Caco-2 (cell line): ENCODE results near the gene MEST. TPM values are rescaled to one million over a fixed set of nuclear protein-coding genes. Genes with fewer than 3 reads are reported as not detected.
A peak's percentile ranks its signal among the peaks of the same experiment; 100 is the strongest.

ENCODE experiments used
- BruUV-seq: library from RNA; stranded (reverse); fragments of 400-500 nt; replicated peaks from 2 replicates; lab custom pipeline; 2021; lab: Mats Ljungman, UMichigan
- CTCF ChIA-PET: fragments of 300-600 bp; sonication (Branson Sonifier 250); formaldehyde crosslinking; loops from one replicate; lab custom pipeline; 2022; ENCODE audit warnings: antibody characterized with exemption; lab: Charles Lee
- POLR2A ChIA-PET: fragments of 300-600 bp; sonication (Branson Sonifier 250); formaldehyde crosslinking; loops from one replicate; lab custom pipeline; 2022; ENCODE audit warnings: antibody characterized with exemption; lab: Charles Lee
- DNase-seq, 2 experiments: peaks; one replicate each; pipeline versions ENCODE4 v3.0.0 to v3.0.0-alpha.2; 2020 to 2022
- H3K27me3 ChIP-seq: replicated peaks from 2 replicates; pipeline ENCODE4 v1.6.0; 2011; ENCODE audit warnings: low read length; ENCODE audit not compliant: control insufficient read depth, insufficient read depth
- H3K36me3 ChIP-seq: 2 replicates; pipeline ENCODE4 v1.5.1; 2011; ENCODE audit warnings: low read length; ENCODE audit not compliant: control insufficient read depth, insufficient read depth
- H3K4me1 ChIP-seq: fragments of 250-450 bp; sonication (Bioruptor Pico); 2 replicates; pipeline ENCODE4 v1.5.1; 2020; ENCODE audit warnings: mild to moderate bottlenecking
- H3K4me3 ChIP-seq: 2 replicates; pipeline ENCODE4 v1.5.1; 2011; ENCODE audit warnings: low read depth, mild to moderate bottlenecking, control low read depth, low read length
- H3K9me3 ChIP-seq: fragments of 250-450 bp; sonication (Bioruptor Pico); 2 replicates; pipeline ENCODE4 v1.5.1; 2020; ENCODE audit warnings: mild to moderate bottlenecking, moderate library complexity
- H3K27ac Mint-ChIP-seq: one replicate; pipeline ENCODE4 v1.8.0; 2022; ENCODE audit warnings: mixed read lengths; ENCODE audit not compliant: unreplicated experiment
- H3K27me3 Mint-ChIP-seq: one replicate; pipeline ENCODE4 v1.8.0; 2022; ENCODE audit warnings: mixed read lengths; ENCODE audit not compliant: insufficient read depth, unreplicated experiment
- H3K36me3 Mint-ChIP-seq: one replicate; pipeline ENCODE4 v1.8.0; 2022; ENCODE audit warnings: mild to moderate bottlenecking, mixed read lengths; ENCODE audit not compliant: insufficient read depth, unreplicated experiment
- H3K4me1 Mint-ChIP-seq: one replicate; pipeline ENCODE4 v1.8.0; 2022; ENCODE audit warnings: low read depth, mixed read lengths; ENCODE audit not compliant: unreplicated experiment
- H3K4me3 Mint-ChIP-seq: one replicate; pipeline ENCODE4 v1.8.0; 2022; ENCODE audit warnings: mild to moderate bottlenecking, moderate library complexity, mixed read lengths; ENCODE audit not compliant: unreplicated experiment
- H3K9me3 Mint-ChIP-seq: one replicate; pipeline ENCODE4 v1.8.0; 2022; ENCODE audit warnings: mixed read lengths; ENCODE audit not compliant: unreplicated experiment
- CTCF ChIP-seq, 2 experiments: fragments of 200-600 bp in 1 of 2; IDR thresholded peaks; 1 replicate in 1 of 2; 2 replicates in 1 of 2; pipeline versions ENCODE4 v1.5.1 to v1.8.0; 2011 to 2022; ENCODE audit warnings: antibody characterized with exemption in 1 of 2, control low read depth in 1 of 2, inconsistent platforms in 1 of 2, low read depth in 1 of 2, low read length in 1 of 2, mild to moderate bottlenecking in 1 of 2, moderate library complexity in 1 of 2; ENCODE audit not compliant: insufficient read depth in 1 of 2, severe bottlenecking in 1 of 2, unreplicated experiment in 1 of 2
- intact Hi-C: fragments of 100-400 bp; cut with micrococcal nuclease; formaldehyde crosslinking; loops from one replicate; pipeline ENCODE4 v1.10.0; 2022; ENCODE audit not compliant: unreplicated experiment
- total RNA-seq: library from RNA; stranded (reverse); gene quantifications from 2 replicates; pipeline ENCODE4 v1.2.3, GENCODE V29; 2022

Gene MEST
- total RNA-seq, 1 experiment from 2014 or later, result 270 TPM

GRCh38 chr7:130488392-130489139 is 3.3 kb upstream of the MEST start:
- Mint-ChIP-seq H3K27ac (peak overlapping the region; percentile 89), H3K9me3 (no peaks in the 10 kb centered on the region), H3K4me3 (peak overlapping the region; percentile 97), H3K4me1 (peaks cover 40% of the 10 kb centered on the region), H3K36me3 (peaks cover 49% of the 10 kb centered on the region), H3K27me3 (no peaks in the 10 kb centered on the region)
- intact Hi-C loops, result loop anchor here (2.0 to 10.0 kb wide), 4 partner anchors 124 to 266 kb away; no protein-coding TSS in a partner anchor
- H3K4me3 ChIP-seq, result no peak overlapping the region
- H3K9me3 ChIP-seq, result 0 out of 2 replicates have a peak, but pooled peaks cover 3% of the 10 kb centered on the region
- H3K36me3 ChIP-seq, result peaks cover 2% of the 10 kb centered on the region
- H3K27me3 ChIP-seq, result no peaks in the 10 kb centered on the region
- BruUV-seq, result no TSS peak
- H3K4me1 ChIP-seq, result peaks cover 40% of the 10 kb centered on the region
- DNase-seq, result no peak
- ChIA-PET POLR2A (interaction anchor here (0.5 kb wide), 1 partner anchor 192 kb away, joined by 3 read pairs; no protein-coding TSS in a partner anchor), CTCF (no interaction called here)
- TF ChIP-seq CTCF (IDR thresholded peaks at IDR 0.05; ENCODE audit: insufficient read depth in 1 of 2, low read depth in 1 of 2, low read length in 1 of 2, severe bottlenecking in 1 of 2, unreplicated experiment in 1 of 2), result no peak

GRCh38 chr7:130489140-130489983 is 2.5 kb upstream of the MEST start:
- BruUV-seq, result no TSS peak
- H3K4me1 Mint-ChIP-seq, result peaks cover 46% of the 10 kb centered on the region
- intact Hi-C loops, result loop anchor here (2.0 to 10.0 kb wide), 4 partner anchors 123 to 265 kb away; no protein-coding TSS in a partner anchor

More at GRCh38 chr7:130489140-130489983, 2.5 kb upstream of the MEST start:
- H3K36me3 ChIP-seq, result peaks cover 2% of the 10 kb centered on the region
- Mint-ChIP-seq H3K9me3 (no peaks in the 10 kb centered on the region), H3K27ac (peak overlapping the region; percentile 89), H3K4me3 (peak overlapping the region; percentile 97), H3K27me3 (no peaks in the 10 kb centered on the region), H3K36me3 (peaks cover 49% of the 10 kb centered on the region)
- no peak overlapping the region for H3K4me3 ChIP-seq
- peaks cover 48% of the 10 kb centered on the region for H3K4me1 ChIP-seq
- peak; percentile 62 to 82 for DNase-seq
- POLR2A ChIA-PET, result interaction anchor here (0.5 kb wide), 1 partner anchor 193 kb away, joined by 3 read pairs; no protein-coding TSS in a partner anchor
- no peaks in the 10 kb centered on the region for H3K27me3 ChIP-seq
- TF ChIP-seq CTCF (IDR thresholded peaks at IDR 0.05; ENCODE audit: insufficient read depth in 1 of 2, low read depth in 1 of 2, low read length in 1 of 2, severe bottlenecking in 1 of 2, unreplicated experiment in 1 of 2), result no peak
- CTCF ChIA-PET, result no interaction called here
- 0 out of 2 replicates have a peak, but pooled peaks cover 3% of the 10 kb centered on the region for H3K9me3 ChIP-seq
